DND-41 (cell line): ENCODE data around the gene AJM1.

ENCODE experiments used
- CTCF ChIP-seq: IDR thresholded peaks from 2 replicates; pipeline ENCODE4 v1.5.1; 2012; ENCODE audit warnings: borderline replicate concordance, low read length, moderate library complexity, mild to moderate bottlenecking; ENCODE audit not compliant: poor library complexity, severe bottlenecking; ENCODE audit errors: extremely low read depth
- EZH2 ChIP-seq: IDR thresholded peaks from 3 replicates; pipeline ENCODE4 v1.6.1; 2012; ENCODE audit warnings: borderline replicate concordance, low read depth, mild to moderate bottlenecking, moderate library complexity, low read length, inconsistent platforms; ENCODE audit not compliant: severe bottlenecking

GRCh38 chr9:136840877-136841645, 1.2 kb upstream of the AJM1 start:
- TF ChIP-seq CTCF (no peak), EZH2 (no peak)
